Measurements from ENCODE around the gene KLHL22.

Gene KLHL22

DNA sequence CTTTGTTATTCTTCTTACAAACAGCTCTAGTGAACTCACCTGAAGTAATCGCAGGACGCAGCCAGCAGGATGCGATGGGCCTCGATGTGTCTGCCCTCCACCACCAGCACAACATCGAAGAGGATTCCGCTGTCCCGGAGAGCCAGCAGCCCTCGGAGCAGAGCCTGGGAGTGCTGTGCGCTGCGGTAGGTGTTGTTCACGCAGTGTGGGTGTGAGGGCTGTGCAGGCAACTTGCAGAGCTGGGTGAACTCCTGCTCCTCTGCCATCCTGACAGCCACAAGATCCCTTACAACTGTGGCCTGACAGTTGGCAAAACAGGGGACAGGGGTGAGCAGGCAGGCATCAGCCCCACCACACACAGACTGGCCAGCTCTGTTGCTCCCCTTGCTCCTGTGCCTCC lies 6.6 kb downstream of the KLHL22 start:
- TF ChIP-seq ZBTB7A (IDR thresholded peaks at IDR 0.05; ENCODE audit: low read depth) (no peak), EGR1 (IDR thresholded peaks at IDR 0.05) (no peak), CEBPB (IDR thresholded peaks at IDR 0.05) (no peak), YY1 (IDR thresholded peaks at IDR 0.05; ENCODE audit: low read depth) (no peak), NFIC (IDR thresholded peaks at IDR 0.05) (no peak), TAF1 (IDR thresholded peaks at IDR 0.05; ENCODE audit: low read depth) (no peak), TEAD4 (IDR thresholded peaks at IDR 0.05) (no peak), FOXM1 (IDR thresholded peaks at IDR 0.05; ENCODE audit: borderline replicate concordance, low read depth) (no peak), TCF12 (IDR thresholded peaks at IDR 0.05; ENCODE audit: low read depth) (no peak)
- TF ChIP-seq, protein P1, sequence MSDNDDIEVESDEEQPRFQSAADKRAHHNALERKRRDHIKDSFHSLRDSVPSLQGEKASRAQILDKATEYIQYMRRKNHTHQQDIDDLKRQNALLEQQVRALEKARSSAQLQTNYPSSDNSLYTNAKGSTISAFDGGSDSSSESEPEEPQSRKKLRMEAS (IDR thresholded peaks at IDR 0.05) = no peak
- TF ChIP-seq, protein P2, sequence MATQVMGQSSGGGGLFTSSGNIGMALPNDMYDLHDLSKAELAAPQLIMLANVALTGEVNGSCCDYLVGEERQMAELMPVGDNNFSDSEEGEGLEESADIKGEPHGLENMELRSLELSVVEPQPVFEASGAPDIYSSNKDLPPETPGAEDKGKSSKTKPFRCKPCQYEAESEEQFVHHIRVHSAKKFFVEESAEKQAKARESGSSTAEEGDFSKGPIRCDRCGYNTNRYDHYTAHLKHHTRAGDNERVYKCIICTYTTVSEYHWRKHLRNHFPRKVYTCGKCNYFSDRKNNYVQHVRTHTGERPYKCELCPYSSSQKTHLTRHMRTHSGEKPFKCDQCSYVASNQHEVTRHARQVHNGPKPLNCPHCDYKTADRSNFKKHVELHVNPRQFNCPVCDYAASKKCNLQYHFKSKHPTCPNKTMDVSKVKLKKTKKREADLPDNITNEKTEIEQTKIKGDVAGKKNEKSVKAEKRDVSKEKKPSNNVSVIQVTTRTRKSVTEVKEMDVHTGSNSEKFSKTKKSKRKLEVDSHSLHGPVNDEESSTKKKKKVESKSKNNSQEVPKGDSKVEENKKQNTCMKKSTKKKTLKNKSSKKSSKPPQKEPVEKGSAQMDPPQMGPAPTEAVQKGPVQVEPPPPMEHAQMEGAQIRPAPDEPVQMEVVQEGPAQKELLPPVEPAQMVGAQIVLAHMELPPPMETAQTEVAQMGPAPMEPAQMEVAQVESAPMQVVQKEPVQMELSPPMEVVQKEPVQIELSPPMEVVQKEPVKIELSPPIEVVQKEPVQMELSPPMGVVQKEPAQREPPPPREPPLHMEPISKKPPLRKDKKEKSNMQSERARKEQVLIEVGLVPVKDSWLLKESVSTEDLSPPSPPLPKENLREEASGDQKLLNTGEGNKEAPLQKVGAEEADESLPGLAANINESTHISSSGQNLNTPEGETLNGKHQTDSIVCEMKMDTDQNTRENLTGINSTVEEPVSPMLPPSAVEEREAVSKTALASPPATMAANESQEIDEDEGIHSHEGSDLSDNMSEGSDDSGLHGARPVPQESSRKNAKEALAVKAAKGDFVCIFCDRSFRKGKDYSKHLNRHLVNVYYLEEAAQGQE (IDR thresholded peaks at IDR 0.05; ENCODE audit: low read depth) = no peak
- TF ChIP-seq, protein P3, sequence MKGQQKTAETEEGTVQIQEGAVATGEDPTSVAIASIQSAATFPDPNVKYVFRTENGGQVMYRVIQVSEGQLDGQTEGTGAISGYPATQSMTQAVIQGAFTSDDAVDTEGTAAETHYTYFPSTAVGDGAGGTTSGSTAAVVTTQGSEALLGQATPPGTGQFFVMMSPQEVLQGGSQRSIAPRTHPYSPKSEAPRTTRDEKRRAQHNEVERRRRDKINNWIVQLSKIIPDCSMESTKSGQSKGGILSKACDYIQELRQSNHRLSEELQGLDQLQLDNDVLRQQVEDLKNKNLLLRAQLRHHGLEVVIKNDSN (IDR thresholded peaks at IDR 0.05) = no peak

DNA sequence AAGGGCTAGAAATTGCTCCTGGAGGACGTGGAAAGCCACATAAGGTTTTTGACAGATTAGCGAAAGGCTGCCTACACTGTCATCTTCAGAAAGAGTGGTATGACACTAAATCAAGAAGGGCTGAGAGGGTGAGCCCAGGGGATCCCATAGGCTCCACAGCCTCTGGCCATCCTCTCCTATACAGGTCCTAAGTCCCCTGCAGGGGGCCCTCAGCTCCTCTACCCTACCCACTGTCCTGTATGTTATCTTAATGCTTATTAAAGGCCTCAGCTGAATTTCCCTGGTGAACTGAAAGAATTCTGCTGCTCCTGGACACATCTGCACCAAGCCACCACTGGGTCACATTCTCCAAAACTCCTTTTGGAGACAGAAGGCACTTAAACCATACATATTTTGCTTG lies 7.9 kb downstream of the KLHL22 start:
- no peak for TF ChIP-seq CREB1 (IDR thresholded peaks at IDR 0.05; ENCODE audit: low read depth)
- TF ChIP-seq NFIC (IDR thresholded peaks at IDR 0.05) = no peak
- TF ChIP-seq TCF12 (IDR thresholded peaks at IDR 0.05; ENCODE audit: low read depth) = no peak
- no peak for TF ChIP-seq TAF1 (IDR thresholded peaks at IDR 0.05; ENCODE audit: low read depth)
- no peak for TF ChIP-seq FOXM1 (IDR thresholded peaks at IDR 0.05; ENCODE audit: borderline replicate concordance, low read depth)
- TF ChIP-seq RAD21 (IDR thresholded peaks at IDR 0.05; ENCODE audit: low read depth) = no peak
- TF ChIP-seq EP300 (IDR thresholded peaks at IDR 0.05; ENCODE audit: borderline replicate concordance) = no peak
- no peak for TF ChIP-seq YY1 (IDR thresholded peaks at IDR 0.05; ENCODE audit: low read depth)
- no peak for TF ChIP-seq CEBPB (IDR thresholded peaks at IDR 0.05)
- TF ChIP-seq, protein P3 (IDR thresholded peaks at IDR 0.05) = no peak
- TF ChIP-seq EGR1 (IDR thresholded peaks at IDR 0.05) = no peak
- TF ChIP-seq TEAD4 (IDR thresholded peaks at IDR 0.05) = no peak
- TF ChIP-seq, protein P2 (IDR thresholded peaks at IDR 0.05; ENCODE audit: low read depth) = no peak
- TF ChIP-seq, protein P1 (IDR thresholded peaks at IDR 0.05) = no peak
- TF ChIP-seq ZBTB7A (IDR thresholded peaks at IDR 0.05; ENCODE audit: low read depth) = no peak

DNA sequence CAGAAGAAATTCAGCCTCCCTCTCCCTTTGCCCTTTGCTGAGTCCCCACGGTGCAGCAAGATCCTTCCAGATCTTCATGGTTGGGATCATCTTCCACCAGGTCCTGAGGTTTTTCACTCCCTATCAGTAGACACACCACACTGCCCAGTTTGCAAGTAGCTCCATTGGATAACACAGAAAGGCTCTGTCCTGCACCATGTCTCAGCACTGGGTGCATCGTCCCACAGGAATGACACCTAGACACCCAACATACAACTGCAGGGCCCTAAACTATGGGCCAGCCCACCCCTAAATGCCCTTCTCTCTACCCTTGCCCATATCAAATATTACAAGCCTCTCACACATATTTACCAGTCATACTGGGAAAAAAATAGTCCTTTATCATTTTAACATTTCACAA lies 9.4 kb downstream of the KLHL22 start:
- no peak for TF ChIP-seq FOXM1 (IDR thresholded peaks at IDR 0.05; ENCODE audit: borderline replicate concordance, low read depth)
- no peak for TF ChIP-seq TEAD4 (IDR thresholded peaks at IDR 0.05)
- TF ChIP-seq, protein P1 (IDR thresholded peaks at IDR 0.05) = no peak
- TF ChIP-seq, protein P3 (IDR thresholded peaks at IDR 0.05) = no peak
- no peak for TF ChIP-seq CEBPB (IDR thresholded peaks at IDR 0.05)
- TF ChIP-seq YY1 (IDR thresholded peaks at IDR 0.05; ENCODE audit: low read depth) = no peak

DNA sequence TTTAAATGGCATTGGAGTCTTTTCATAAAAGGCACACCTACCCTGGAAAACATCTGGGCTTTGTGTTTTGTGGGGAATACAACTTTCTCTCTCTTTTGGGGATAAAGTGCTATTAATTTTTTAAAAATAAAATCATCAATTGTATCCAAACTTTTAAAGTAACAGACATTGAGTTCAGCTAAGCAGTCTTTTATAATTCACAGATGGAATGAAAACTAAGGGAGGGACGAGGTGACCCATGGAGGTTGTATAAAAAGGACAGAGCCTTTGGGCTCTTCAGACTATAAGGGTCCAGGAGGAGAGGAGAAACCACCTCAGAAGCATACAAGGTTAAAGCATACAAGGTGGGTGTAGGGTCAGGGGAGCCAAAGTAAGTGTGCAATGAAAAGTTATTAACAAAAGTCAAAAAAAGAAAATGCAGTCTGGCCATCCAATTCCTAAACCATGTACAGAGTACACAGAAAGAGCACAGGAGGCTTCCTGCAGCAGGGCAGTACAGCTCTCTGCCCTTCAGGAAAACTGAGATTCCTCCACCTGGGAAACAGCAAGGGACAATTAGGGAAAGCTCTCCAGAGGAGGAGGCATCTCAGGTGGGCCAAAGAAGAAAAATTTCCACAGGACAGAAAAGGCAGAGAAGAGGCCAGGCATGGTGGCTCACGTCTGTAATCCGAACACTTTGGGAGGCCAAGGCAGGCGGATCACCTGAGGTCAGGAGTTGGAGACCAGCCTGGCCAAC lies 10.5 kb downstream of the KLHL22 start:
- TF ChIP-seq YY1 (IDR thresholded peaks at IDR 0.05; ENCODE audit: low read depth) (no peak), CEBPB (IDR thresholded peaks at IDR 0.05) (no peak), TAF1 (IDR thresholded peaks at IDR 0.05; ENCODE audit: low read depth) (no peak), NFIC (IDR thresholded peaks at IDR 0.05) (no peak), TCF12 (IDR thresholded peaks at IDR 0.05; ENCODE audit: low read depth) (no peak)

DNA sequence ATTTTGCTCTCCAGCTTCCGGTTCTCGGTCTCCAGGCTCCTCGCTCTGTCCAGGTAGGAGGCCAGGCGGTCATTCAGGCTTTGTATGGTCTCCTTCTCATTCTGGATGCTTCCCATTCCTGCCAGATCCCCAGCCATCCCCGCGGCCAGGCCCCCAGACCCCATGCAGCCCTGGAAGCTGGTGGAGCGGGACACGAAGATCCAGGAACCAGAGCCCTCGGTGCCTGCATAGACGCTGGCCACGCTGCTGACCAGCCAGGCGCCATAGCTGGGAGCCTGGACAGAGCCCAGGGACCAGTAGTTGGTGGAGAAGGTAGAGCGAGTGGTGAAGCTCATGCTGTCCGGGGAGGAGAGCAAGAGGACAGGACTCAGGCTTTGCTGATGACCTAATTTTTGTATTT lies 11.8 kb downstream of the KLHL22 start:
- TF ChIP-seq, protein P1 (IDR thresholded peaks at IDR 0.05) = no peak
- TF ChIP-seq RAD21 (IDR thresholded peaks at IDR 0.05; ENCODE audit: low read depth) (no peak), FOXM1 (IDR thresholded peaks at IDR 0.05; ENCODE audit: borderline replicate concordance, low read depth) (no peak), CEBPB (IDR thresholded peaks at IDR 0.05) (no peak), TEAD4 (IDR thresholded peaks at IDR 0.05) (no peak), EP300 (IDR thresholded peaks at IDR 0.05; ENCODE audit: borderline replicate concordance) (no peak), YY1 (IDR thresholded peaks at IDR 0.05; ENCODE audit: low read depth) (no peak), EGR1 (IDR thresholded peaks at IDR 0.05) (no peak), NFIC (IDR thresholded peaks at IDR 0.05) (no peak), TAF1 (IDR thresholded peaks at IDR 0.05; ENCODE audit: low read depth) (no peak)
- TF ChIP-seq, protein P3 (IDR thresholded peaks at IDR 0.05) = no peak
